Breast epithelium (tissue), 4 donors: ENCODE results near the gene UMODL1. TPM values are rescaled to one million over a fixed set of nuclear protein-coding genes. Genes with fewer than 3 reads are reported as not detected.

ENCODE experiments used
- DNase-seq, 2 donors: peaks; one replicate each; pipeline ENCODE4 v3.0.0-alpha.2; 2019; ENCODE audit warnings: low spot score in 2 of 2
- H3K27ac ChIP-seq, 2 donors: fragments of 200-600 bp; sonication (generic) in 1 of 2; one replicate each; pipeline ENCODE4 v1.5.1; 2016 to 2019; ENCODE audit warnings: mild to moderate bottlenecking in 1 of 2
- H3K27me3 ChIP-seq, 2 donors: fragments of 200-600 bp; sonication (generic) in 1 of 2; one replicate each; pipeline versions ENCODE4 v1.5.1 to v1.6.0; 2017 to 2019; ENCODE audit warnings: control low read depth in 1 of 2, mild to moderate bottlenecking in 1 of 2
- H3K36me3 ChIP-seq: fragments of 200-600 bp; one replicate; pipeline ENCODE4 v1.5.1; 2019
- H3K4me1 ChIP-seq, 2 donors: fragments of 200-600 bp; sonication (generic); one replicate each; pipeline ENCODE4 v1.5.1; 2016 to 2019; ENCODE audit warnings: control low read depth in 1 of 2
- H3K4me3 ChIP-seq, 3 donors: fragments of 200-600 bp; sonication (generic); 1 replicate in 2 of 3; 2 replicates in 1 of 3; pipeline ENCODE4 v1.5.1; 2016 to 2019; ENCODE audit warnings: mild to moderate bottlenecking in 3 of 3, moderate library complexity in 2 of 3
- H3K9me3 ChIP-seq, 2 donors: fragments of 200-600 bp; sonication (generic) in 1 of 2; one replicate each; pipeline ENCODE4 v1.5.1; 2016 to 2019; ENCODE audit warnings: control low read depth in 1 of 2
- CTCF ChIP-seq, 3 donors: fragments of 450-650 bp; IDR thresholded peaks; one replicate each; pipeline ENCODE4 v1.5.1; 2016 to 2017; ENCODE audit warnings: antibody characterized with exemption in 3 of 3, mild to moderate bottlenecking in 3 of 3, moderate library complexity in 3 of 3
- POLR2A ChIP-seq: fragments of 450-650 bp; IDR thresholded peaks from one replicate; pipeline ENCODE4 v1.6.1; 2016; ENCODE audit warnings: antibody characterized with exemption, mild to moderate bottlenecking, moderate library complexity
- POLR2AphosphoS5 ChIP-seq, 3 donors: sonication (generic); formaldehyde crosslinking; IDR thresholded peaks; one replicate each; pipeline ENCODE4 v1.6.1; 2017; ENCODE audit warnings: antibody characterized with exemption in 3 of 3
- intact Hi-C: fragments of 100-400 bp; cut with DNase I; formaldehyde crosslinking; loops from one replicate; pipeline ENCODE4 v1.15.1; 2023; ENCODE audit warnings: low total_unique reads
- total RNA-seq, 3 donors: library from RNA; depleted of rRNA; stranded (reverse); fragments of >200 nt; gene quantifications; one replicate each; pipeline ENCODE4 v1.1.0, GENCODE V29; 2016

Gene UMODL1
- total RNA-seq, 3 donors from 2014 or later: not detected

GRCh38 chr21:42164064-42164789, 93.1 kb downstream of the UMODL1 start:
- intact Hi-C loops: no loop called here
- Histone ChIP-seq H3K9me3 (no peaks in the 10 kb centered on the region), H3K4me1 (no peaks in the 10 kb centered on the region), H3K27me3 (no peaks in the 10 kb centered on the region), H3K36me3 (no peaks in the 10 kb centered on the region), H3K4me3 (no peak overlapping the region), H3K27ac (no peak overlapping the region)
- TF ChIP-seq CTCF (IDR thresholded peaks at IDR 0.05) (no peak), POLR2A (no peak), POLR2AphosphoS5 (IDR thresholded peaks at IDR 0.05) (no peak)
- DNase-seq: peak in 1 of 2 donors; percentile 52

GRCh38 chr21:42164818-42165217, 93.7 kb downstream of the UMODL1 start:
- no peak for DNase-seq
- H3K9me3 ChIP-seq: no peaks in the 10 kb centered on the region
- H3K4me3 ChIP-seq: no peak overlapping the region
- H3K27ac ChIP-seq: no peak overlapping the region
- H3K4me1 ChIP-seq: no peaks in the 10 kb centered on the region
- H3K36me3 ChIP-seq: no peaks in the 10 kb centered on the region
- intact Hi-C loops: no loop called here
- TF ChIP-seq POLR2AphosphoS5 (IDR thresholded peaks at IDR 0.05) (no peak), CTCF (IDR thresholded peaks at IDR 0.05) (no peak), POLR2A (no peak)
- H3K27me3 ChIP-seq: no peaks in the 10 kb centered on the region

- DNase-seq: no peak
- no peak for TF ChIP-seq POLR2AphosphoS5 (IDR thresholded peaks at IDR 0.05)
- no peak for TF ChIP-seq POLR2A
- no peak for TF ChIP-seq CTCF (IDR thresholded peaks at IDR 0.05)
- Histone ChIP-seq H3K27ac (no peak overlapping the region), H3K4me1 (no peaks in the 10 kb centered on the region), H3K4me3 (no peak overlapping the region), H3K27me3 (no peaks in the 10 kb centered on the region), H3K36me3 (no peaks in the 10 kb centered on the region), H3K9me3 (no peaks in the 10 kb centered on the region)
- intact Hi-C loops: no loop called here
These were observed 94.8 kb downstream of the UMODL1 start for GRCh38 chr21:42165901-42166300.

- TF ChIP-seq POLR2AphosphoS5 (IDR thresholded peaks at IDR 0.05) (no peak), POLR2A (no peak), CTCF (IDR thresholded peaks at IDR 0.05) (no peak)
- intact Hi-C loops: no loop called here
These were observed 98.6 kb downstream of the UMODL1 start for GRCh38 chr21:42169758-42170157.

GRCh38 chr21:42171091-42172053, 100.3 kb downstream of the UMODL1 start:
- Histone ChIP-seq H3K36me3 (no peaks in the 10 kb centered on the region), H3K27ac (peak overlapping the region; percentile 56 to 75), H3K4me1 (peaks cover 0 to 5% of the 10 kb centered on the region in 2 donors), H3K4me3 (no peak overlapping the region), H3K27me3 (no peaks in the 10 kb centered on the region), H3K9me3 (no peaks in the 10 kb centered on the region)
- TF ChIP-seq CTCF (IDR thresholded peaks at IDR 0.05) (no peak), POLR2AphosphoS5 (IDR thresholded peaks at IDR 0.05) (no peak), POLR2A (no peak)
- intact Hi-C loops: no loop called here
- DNase-seq: peak; percentile 39 to 52

More at GRCh38 chr21:42169758-42170157, 98.6 kb downstream of the UMODL1 start:
- Histone ChIP-seq H3K36me3 (no peaks in the 10 kb centered on the region), H3K4me1 (peaks cover 0 to 5% of the 10 kb centered on the region in 2 donors), H3K27ac (no peak overlapping the region), H3K9me3 (no peaks in the 10 kb centered on the region), H3K27me3 (no peaks in the 10 kb centered on the region), H3K4me3 (no peak overlapping the region)
- no peak for DNase-seq
